Neuronal stem cell (in vitro differentiated cells): ENCODE data around the gene COL5A1.

Experiments used
- DNase-seq: peaks from one replicate; pipeline ENCODE4 v3.0.0-alpha.2; 2013; ENCODE audit warnings: low spot score
- H2AFZ ChIP-seq: one replicate; pipeline ENCODE4 v1.6.1; 2013; ENCODE audit warnings: mild to moderate bottlenecking, low read length, inconsistent platforms
- H2AK5ac ChIP-seq: 2 replicates; pipeline ENCODE4 v1.6.1; 2013; ENCODE audit warnings: low read depth, mild to moderate bottlenecking, inconsistent platforms, low read length, moderate library complexity, mixed read lengths
- H2BK120ac ChIP-seq: 2 replicates; pipeline ENCODE4 v1.6.1; 2013; ENCODE audit warnings: low read depth, mild to moderate bottlenecking, inconsistent platforms, low read length, moderate library complexity, mixed read lengths
- H2BK12ac ChIP-seq: one replicate; pipeline ENCODE4 v1.6.1; 2013; ENCODE audit warnings: low read length, inconsistent platforms
- H2BK15ac ChIP-seq: 2 replicates; pipeline ENCODE4 v1.6.1; 2013; ENCODE audit warnings: mild to moderate bottlenecking, low read length, inconsistent platforms, mixed read lengths
- H2BK5ac ChIP-seq: one replicate; pipeline ENCODE4 v1.6.1; 2013; ENCODE audit warnings: inconsistent platforms, mild to moderate bottlenecking, low read length, moderate library complexity
- H3K14ac ChIP-seq: one replicate; pipeline ENCODE4 v1.6.1; 2013; ENCODE audit warnings: low read length, inconsistent platforms
- H3K18ac ChIP-seq: 2 replicates; pipeline ENCODE4 v1.6.1; 2013; ENCODE audit warnings: low read length, inconsistent platforms
- H3K23ac ChIP-seq: 2 replicates; pipeline ENCODE4 v1.6.1; 2013; ENCODE audit warnings: low read depth, mild to moderate bottlenecking, mixed read lengths, low read length, inconsistent platforms; ENCODE audit not compliant: poor library complexity
- H3K27ac ChIP-seq: replicated peaks from 3 replicates; pipeline ENCODE4 v1.5.1; 2013; ENCODE audit warnings: low read length, inconsistent platforms
- H3K27me3 ChIP-seq, 3 experiments: 2 replicates each; pipeline ENCODE4 v1.6.1; 2013; ENCODE audit warnings: low read length in 3 of 3, mild to moderate bottlenecking in 2 of 3, inconsistent platforms in 1 of 3, low read depth in 1 of 3, mixed read lengths in 1 of 3, moderate library complexity in 1 of 3; ENCODE audit not compliant: control insufficient read depth in 3 of 3, insufficient read depth in 3 of 3
- H3K36me3 ChIP-seq, 2 donors: replicated peaks in 1 of 2; 2 replicates each; pipeline ENCODE4 v1.6.1; 2013; ENCODE audit warnings: low read length in 2 of 2; ENCODE audit not compliant: control insufficient read depth in 2 of 2, insufficient read depth in 2 of 2
- H3K4ac ChIP-seq: 2 replicates; pipeline ENCODE4 v1.6.1; 2013; ENCODE audit warnings: inconsistent platforms, mild to moderate bottlenecking, low read length, moderate library complexity
- H3K4me1 ChIP-seq, 2 donors: 1 replicate in 1 of 2; 2 replicates in 1 of 2; pipeline ENCODE4 v1.6.1; 2013; ENCODE audit warnings: low read length in 2 of 2, low read depth in 1 of 2; ENCODE audit not compliant: control insufficient read depth in 2 of 2, insufficient read depth in 1 of 2
- H3K4me2 ChIP-seq: one replicate; pipeline ENCODE4 v1.6.1; 2013; ENCODE audit warnings: mild to moderate bottlenecking, low read length, inconsistent platforms; ENCODE audit not compliant: insufficient read depth, poor library complexity, severe bottlenecking
- H3K4me3 ChIP-seq, 2 donors: 2 replicates each; pipeline ENCODE4 v1.5.1; 2013; ENCODE audit warnings: low read length in 2 of 2, mild to moderate bottlenecking in 2 of 2, inconsistent platforms in 1 of 2, moderate library complexity in 1 of 2
- H3K79me1 ChIP-seq: one replicate; pipeline ENCODE4 v1.6.1; 2013; ENCODE audit warnings: low read depth, mild to moderate bottlenecking, inconsistent platforms, low read length, moderate library complexity
- H3K9ac ChIP-seq: one replicate; pipeline ENCODE4 v1.6.1; 2013; ENCODE audit warnings: mild to moderate bottlenecking, low read depth, low read length, inconsistent platforms; ENCODE audit not compliant: poor library complexity
- H3K9me3 ChIP-seq, 2 donors: replicated peaks in 1 of 2; 2 replicates each; pipeline versions ENCODE3 to v1.6.1; 2013; ENCODE audit warnings: low read length in 2 of 2, mild to moderate bottlenecking in 2 of 2, inconsistent platforms in 1 of 2, low read depth in 1 of 2, mixed read lengths in 1 of 2, moderate library complexity in 1 of 2; ENCODE audit not compliant: control insufficient read depth in 2 of 2, insufficient read depth in 1 of 2
- H4K8ac ChIP-seq: one replicate; pipeline ENCODE4 v1.6.1; 2013; ENCODE audit warnings: low read depth, mild to moderate bottlenecking, inconsistent platforms, low read length, moderate library complexity
- H4K91ac ChIP-seq: one replicate; pipeline ENCODE4 v1.6.1; 2013; ENCODE audit warnings: low read length, low read depth, mild to moderate bottlenecking, inconsistent platforms; ENCODE audit not compliant: poor library complexity
- WGBS, 2 donors: extraction: QIAGEN DNeasy Blood & Tissue Kit; methylation state at CpG; one replicate each; pipeline ENCODE4 v1.1.7; 2013; ENCODE audit warnings: missing lambda C conversion rate in 2 of 2, mixed read lengths in 1 of 2; ENCODE audit not compliant: insufficient read length in 2 of 2, insufficient replicate concordance in 1 of 2; ENCODE audit errors: extremely low coverage in 2 of 2; 5-methylcytosine and 5-hydroxymethylcytosine counted together

COL5A1 gene

GRCh38 chr9:134597041-134597913 lies 44.3 kb upstream of the COL5A1 start:
- no CpG with 5 or more reads among the region's 25 CpGs for WGBS, 2 donors
- no peak for DNase-seq
- H3K4me1 ChIP-seq: peaks cover 0 to 3% of the 10 kb centered on the region in 2 donors

GRCh38 chr9:134597957-134598883 lies 43.4 kb upstream of the COL5A1 start:
- H2BK15ac ChIP-seq: no peak overlapping the region

More at GRCh38 chr9:134597041-134597913, 44.3 kb upstream of the COL5A1 start:
- no peak overlapping the region for H3K9ac ChIP-seq
- peak overlapping the region; percentile 95 for H3K14ac ChIP-seq
- no peak overlapping the region for H2AFZ ChIP-seq
- no peak overlapping the region for H2AK5ac ChIP-seq
- H2BK5ac ChIP-seq: no peak overlapping the region
- H3K4me3 ChIP-seq: no peak overlapping the region
- no peak overlapping the region for H4K8ac ChIP-seq
- no peak overlapping the region for H2BK12ac ChIP-seq
- H3K27me3 ChIP-seq: no peaks in the 10 kb centered on the region
- no peak overlapping the region for H2BK15ac ChIP-seq
- H3K18ac ChIP-seq: peak overlapping the region; percentile 39
- H3K4ac ChIP-seq: no peak overlapping the region
- H3K27ac ChIP-seq: no peak overlapping the region
- H3K36me3 ChIP-seq: no peaks in the 10 kb centered on the region
- H3K4me2 ChIP-seq: no peak overlapping the region
- no peak overlapping the region for H4K91ac ChIP-seq
- no peaks in the 10 kb centered on the region for H3K79me1 ChIP-seq
- H3K23ac ChIP-seq: no peak overlapping the region
- H2BK120ac ChIP-seq: no peak overlapping the region
- no peaks in the 10 kb centered on the region for H3K9me3 ChIP-seq

GRCh38 chr9:134598884-134599245 lies 42.7 kb upstream of the COL5A1 start:
- no peak overlapping the region for H2BK12ac ChIP-seq
- peak overlapping the region; percentile 47 for H2BK120ac ChIP-seq
- no CpG with 5 or more reads among the region's 11 CpGs for WGBS, 2 donors
- H3K27me3 ChIP-seq: no peaks in the 10 kb centered on the region
- H3K4me3 ChIP-seq: no peak overlapping the region
- H2AK5ac ChIP-seq: no peak overlapping the region
- H4K8ac ChIP-seq: no peak overlapping the region
- H2BK15ac ChIP-seq: no peak overlapping the region
- no peak overlapping the region for H3K27ac ChIP-seq
- no peak overlapping the region for H3K23ac ChIP-seq
- no peak for DNase-seq
- no peak overlapping the region for H3K4ac ChIP-seq
- no peaks in the 10 kb centered on the region for H3K9me3 ChIP-seq
- no peak overlapping the region for H2BK5ac ChIP-seq
- H3K9ac ChIP-seq: no peak overlapping the region
- no peak overlapping the region for H3K14ac ChIP-seq
- no peaks in the 10 kb centered on the region for H3K79me1 ChIP-seq
- no peak overlapping the region for H2AFZ ChIP-seq
- H3K36me3 ChIP-seq: no peaks in the 10 kb centered on the region
- no peak overlapping the region for H3K18ac ChIP-seq
- H4K91ac ChIP-seq: no peak overlapping the region
- H3K4me2 ChIP-seq: no peak overlapping the region
- H3K4me1 ChIP-seq: no peaks in the 10 kb centered on the region

More at GRCh38 chr9:134597957-134598883, 43.4 kb upstream of the COL5A1 start:
- Histone ChIP-seq H3K14ac (no peak overlapping the region), H3K4me3 (no peak overlapping the region), H4K8ac (no peak overlapping the region), H3K9me3 (no peaks in the 10 kb centered on the region), H3K79me1 (no peaks in the 10 kb centered on the region), H3K36me3 (no peaks in the 10 kb centered on the region), H2AFZ (no peak overlapping the region), H3K9ac (peak overlapping the region; percentile 50), H2AK5ac (peak overlapping the region; percentile 20), H3K27ac (peak overlapping the region; percentile 26), H2BK12ac (no peak overlapping the region), H2BK120ac (peak overlapping the region; percentile 47), H3K4ac (no peak overlapping the region), H4K91ac (no peak overlapping the region), H3K27me3 (no peaks in the 10 kb centered on the region), H2BK5ac (no peak overlapping the region), H3K23ac (peak overlapping the region; percentile 18), H3K18ac (peak overlapping the region; percentile 92), H3K4me1 (no peaks in the 10 kb centered on the region), H3K4me2 (no peak overlapping the region)
- no CpG with 5 or more reads among the region's 27 CpGs for WGBS, 2 donors
- no peak for DNase-seq

DNA sequence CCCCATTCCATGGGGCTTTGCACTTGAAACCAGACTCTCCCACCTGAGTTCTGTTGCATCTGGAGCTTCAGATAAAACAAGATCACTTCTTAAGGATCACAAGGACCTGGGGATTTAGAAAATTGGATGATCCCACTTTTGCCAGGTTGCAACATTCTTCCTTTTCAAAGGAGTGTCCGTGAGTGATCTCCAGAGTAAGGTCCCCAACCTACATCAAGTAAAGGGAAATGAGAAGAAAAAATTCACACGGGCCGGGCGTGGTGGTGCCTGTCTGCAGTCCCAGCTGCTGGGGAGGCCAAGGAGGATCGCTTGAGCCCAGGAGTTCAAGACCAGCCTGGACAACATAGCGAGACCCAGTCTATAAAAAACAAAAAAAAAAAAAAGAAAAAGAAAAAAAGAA lies 41.2 kb upstream of the COL5A1 start:
- Histone ChIP-seq H2BK15ac (no peak overlapping the region), H3K79me1 (no peaks in the 10 kb centered on the region), H3K4ac (no peak overlapping the region), H3K27ac (no peak overlapping the region), H3K4me2 (no peak overlapping the region), H3K36me3 (no peaks in the 10 kb centered on the region), H3K14ac (no peak overlapping the region), H2AK5ac (no peak overlapping the region), H3K23ac (no peak overlapping the region), H2BK12ac (no peak overlapping the region), H3K9ac (no peak overlapping the region), H4K8ac (no peak overlapping the region), H3K27me3 (no peaks in the 10 kb centered on the region), H3K4me3 (no peak overlapping the region), H3K9me3 (no peaks in the 10 kb centered on the region), H2AFZ (no peak overlapping the region), H4K91ac (no peak overlapping the region), H3K4me1 (no peaks in the 10 kb centered on the region), H3K18ac (no peak overlapping the region), H2BK120ac (no peak overlapping the region), H2BK5ac (no peak overlapping the region)
- no CpG with 5 or more reads among the region's 6 CpGs for WGBS, 2 donors
- DNase-seq: no peak
